NB4 (cell line): ENCODE data around the gene TFEB.
A peak's percentile ranks its signal among the peaks of the same experiment; 100 is the strongest.

Experiments
- DNase-seq: peaks from one replicate; pipeline ENCODE4 v3.0.0; 2010; ENCODE audit warnings: low read depth
- H3K4me3 ChIP-seq: one replicate; pipeline ENCODE4 v1.5.1; 2011; ENCODE audit warnings: mild to moderate bottlenecking, low read depth, low read length, moderate library complexity
- MYC ChIP-seq: IDR thresholded peaks from 2 replicates; pipeline ENCODE4 v1.6.1; 2011; ENCODE audit warnings: low read depth, low read length
- POLR2A ChIP-seq: IDR thresholded peaks from 2 replicates; pipeline ENCODE4 v1.6.1; 2011; ENCODE audit warnings: mild to moderate bottlenecking; ENCODE audit not compliant: insufficient read length; ENCODE audit errors: extremely low read depth
- TF ChIP-seq, protein P1 (sequence below): IDR thresholded peaks from one replicate; pipeline ENCODE4 v1.5.1; 2012; ENCODE audit warnings: low read depth, low read length
- TF ChIP-seq, protein P2 (sequence below): IDR thresholded peaks from 2 replicates; pipeline ENCODE4 v1.6.1; 2011; ENCODE audit warnings: low read depth, low read length

Gene TFEB

DNA sequence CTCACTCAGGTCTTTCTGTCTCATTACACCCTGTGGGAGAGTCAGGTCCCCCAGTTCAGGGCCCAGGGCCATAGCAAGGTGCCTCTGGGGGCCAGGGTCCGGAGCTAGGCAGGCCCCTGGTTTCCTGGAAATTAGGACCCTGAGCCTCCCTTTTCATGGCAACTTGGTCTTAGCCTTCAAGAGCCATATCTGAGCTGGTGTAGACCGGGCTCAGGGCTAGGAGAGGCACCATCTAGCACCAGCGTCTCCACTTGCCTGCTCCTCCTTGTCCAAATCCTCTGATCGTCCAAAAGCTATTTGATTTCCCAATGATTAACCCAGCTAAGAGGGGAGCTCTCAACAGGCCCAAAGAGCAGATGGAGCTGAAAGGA lies 91.5 kb downstream of the TFEB start:
- TF ChIP-seq MYC: no peak
- TF ChIP-seq POLR2A: no peak
- TF ChIP-seq, protein P1, sequence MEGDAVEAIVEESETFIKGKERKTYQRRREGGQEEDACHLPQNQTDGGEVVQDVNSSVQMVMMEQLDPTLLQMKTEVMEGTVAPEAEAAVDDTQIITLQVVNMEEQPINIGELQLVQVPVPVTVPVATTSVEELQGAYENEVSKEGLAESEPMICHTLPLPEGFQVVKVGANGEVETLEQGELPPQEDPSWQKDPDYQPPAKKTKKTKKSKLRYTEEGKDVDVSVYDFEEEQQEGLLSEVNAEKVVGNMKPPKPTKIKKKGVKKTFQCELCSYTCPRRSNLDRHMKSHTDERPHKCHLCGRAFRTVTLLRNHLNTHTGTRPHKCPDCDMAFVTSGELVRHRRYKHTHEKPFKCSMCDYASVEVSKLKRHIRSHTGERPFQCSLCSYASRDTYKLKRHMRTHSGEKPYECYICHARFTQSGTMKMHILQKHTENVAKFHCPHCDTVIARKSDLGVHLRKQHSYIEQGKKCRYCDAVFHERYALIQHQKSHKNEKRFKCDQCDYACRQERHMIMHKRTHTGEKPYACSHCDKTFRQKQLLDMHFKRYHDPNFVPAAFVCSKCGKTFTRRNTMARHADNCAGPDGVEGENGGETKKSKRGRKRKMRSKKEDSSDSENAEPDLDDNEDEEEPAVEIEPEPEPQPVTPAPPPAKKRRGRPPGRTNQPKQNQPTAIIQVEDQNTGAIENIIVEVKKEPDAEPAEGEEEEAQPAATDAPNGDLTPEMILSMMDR: no peak
- TF ChIP-seq, protein P2, sequence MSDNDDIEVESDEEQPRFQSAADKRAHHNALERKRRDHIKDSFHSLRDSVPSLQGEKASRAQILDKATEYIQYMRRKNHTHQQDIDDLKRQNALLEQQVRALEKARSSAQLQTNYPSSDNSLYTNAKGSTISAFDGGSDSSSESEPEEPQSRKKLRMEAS: no peak
- H3K4me3 ChIP-seq: no peak overlapping the region
- no peak for DNase-seq

DNA sequence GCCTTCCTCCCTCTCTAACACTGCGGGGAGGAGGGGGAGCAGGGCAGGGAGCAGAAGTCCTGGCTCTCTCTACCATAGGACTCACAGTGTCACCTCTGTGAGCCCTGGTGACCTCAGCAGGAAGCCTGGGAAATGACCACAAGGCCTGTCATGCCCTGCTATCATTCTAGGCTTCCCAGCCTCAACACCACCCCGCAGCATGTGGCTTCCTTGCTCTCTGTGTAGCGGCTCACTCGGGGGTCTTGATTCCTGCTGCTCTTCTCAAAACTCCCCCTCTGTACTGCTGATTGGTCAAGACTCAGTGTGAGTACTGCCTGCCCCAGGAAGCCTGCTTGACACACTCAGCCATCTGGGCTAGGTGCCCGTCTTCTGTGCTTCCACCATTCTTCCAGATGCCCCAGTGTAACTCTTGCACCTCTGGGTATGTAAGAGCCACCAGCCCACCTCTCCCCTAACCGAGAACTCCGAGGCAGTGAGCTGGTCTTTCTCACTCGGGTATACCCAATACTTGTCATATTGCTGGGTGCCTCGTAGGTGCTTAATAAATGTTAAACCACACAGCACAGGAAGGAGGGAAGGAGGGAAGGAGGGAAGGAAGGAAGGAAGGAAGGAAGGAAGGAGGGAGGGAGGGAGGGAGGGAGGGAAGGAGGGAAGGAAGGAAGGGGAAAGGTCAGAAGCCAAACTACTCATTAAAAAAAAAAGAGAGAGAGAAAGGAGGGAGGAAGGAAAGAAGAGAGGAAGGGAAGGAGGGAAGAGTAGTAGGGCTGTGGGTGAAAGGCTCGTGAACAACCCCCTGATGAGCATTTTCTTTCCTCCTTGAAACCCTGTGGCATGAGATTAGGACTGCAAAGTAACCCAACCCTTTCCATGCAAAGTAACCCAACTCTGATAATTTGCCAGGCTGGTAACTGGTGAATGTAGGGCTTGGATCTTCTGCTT lies 92.2 kb downstream of the TFEB start:
- no peak overlapping the region for H3K4me3 ChIP-seq
- TF ChIP-seq, protein P2: no peak
- TF ChIP-seq POLR2A: no peak
- TF ChIP-seq MYC: no peak
- TF ChIP-seq, protein P1: no peak
- DNase-seq: no peak

DNA sequence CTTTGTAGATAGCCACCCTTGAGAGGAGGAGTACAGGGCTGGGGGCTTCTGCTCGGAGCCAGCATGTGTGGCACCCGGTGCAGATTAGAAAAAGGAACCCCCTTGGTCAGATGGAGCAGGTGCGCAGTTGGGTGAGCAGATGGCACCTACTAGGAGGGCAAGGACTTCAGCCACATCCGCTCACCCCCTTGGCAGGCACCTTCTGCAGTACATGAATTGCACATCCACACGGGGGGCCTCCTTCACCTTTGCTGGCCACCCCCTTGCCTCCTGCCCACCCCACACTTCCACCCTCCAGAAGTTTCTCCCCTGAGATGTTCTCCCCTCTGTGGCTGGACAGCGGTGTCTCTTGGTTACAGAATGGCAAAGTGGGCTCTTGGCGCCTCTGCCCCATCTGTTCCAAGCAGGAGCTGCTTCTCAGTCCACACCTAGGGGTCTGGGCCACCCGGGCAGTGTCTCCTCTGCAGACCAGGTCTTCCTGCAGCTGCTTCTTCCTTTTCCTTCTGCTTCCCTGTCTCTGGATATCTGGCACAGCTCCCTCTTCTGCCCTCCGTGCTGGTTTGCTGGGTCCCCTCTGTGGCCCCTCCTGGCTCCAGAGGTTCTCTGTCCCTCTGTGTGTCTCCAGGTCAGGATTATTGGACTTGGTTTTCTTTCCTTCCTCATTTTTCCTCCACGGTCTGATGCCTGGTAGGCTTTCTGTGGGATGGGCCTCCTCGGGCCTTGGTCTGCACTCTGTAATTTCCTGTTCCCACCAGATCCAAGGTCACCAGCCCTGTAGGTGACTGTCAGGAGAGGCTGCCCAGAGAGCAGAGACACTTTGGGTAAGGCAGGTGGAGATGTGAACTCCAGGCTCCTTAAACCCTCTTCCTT lies 93.1 kb downstream of the TFEB start:
- DNase-seq: no peak
- no peak overlapping the region for H3K4me3 ChIP-seq
- TF ChIP-seq POLR2A (no peak), MYC (no peak)
- TF ChIP-seq, protein P1: no peak
- TF ChIP-seq, protein P2: no peak

DNA sequence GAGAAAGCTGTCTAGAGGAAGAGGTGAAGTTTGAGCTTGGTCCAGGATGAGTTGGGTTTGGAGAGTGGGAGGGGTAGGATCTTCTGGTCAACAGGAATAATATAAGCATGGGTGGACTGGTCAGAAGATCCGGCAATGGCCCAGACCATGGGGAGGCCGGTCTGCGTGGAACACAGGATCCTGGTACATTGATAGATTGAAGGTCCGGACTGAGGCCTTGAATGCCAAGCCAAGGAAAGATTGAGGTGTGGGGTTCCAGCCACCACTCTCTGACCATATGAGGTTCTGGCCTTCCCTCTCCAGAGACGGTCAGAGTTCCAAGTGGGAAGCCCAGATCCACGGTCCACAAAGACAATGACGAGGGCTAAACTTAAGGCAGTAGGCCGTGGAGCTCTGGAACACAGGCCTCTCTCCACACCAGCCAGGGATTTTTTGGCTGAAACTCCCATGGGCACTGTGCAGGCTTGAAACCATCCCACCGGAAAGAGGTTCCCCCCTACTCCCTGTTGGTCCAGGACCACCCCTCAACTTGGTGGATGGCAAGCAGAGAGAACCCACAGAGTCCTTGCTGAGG lies 94.0 kb downstream of the TFEB start:
- TF ChIP-seq MYC (no peak), POLR2A (no peak)
- TF ChIP-seq, protein P2: no peak
- TF ChIP-seq, protein P1: no peak
- H3K4me3 ChIP-seq: no peak overlapping the region
- DNase-seq: no peak

DNA sequence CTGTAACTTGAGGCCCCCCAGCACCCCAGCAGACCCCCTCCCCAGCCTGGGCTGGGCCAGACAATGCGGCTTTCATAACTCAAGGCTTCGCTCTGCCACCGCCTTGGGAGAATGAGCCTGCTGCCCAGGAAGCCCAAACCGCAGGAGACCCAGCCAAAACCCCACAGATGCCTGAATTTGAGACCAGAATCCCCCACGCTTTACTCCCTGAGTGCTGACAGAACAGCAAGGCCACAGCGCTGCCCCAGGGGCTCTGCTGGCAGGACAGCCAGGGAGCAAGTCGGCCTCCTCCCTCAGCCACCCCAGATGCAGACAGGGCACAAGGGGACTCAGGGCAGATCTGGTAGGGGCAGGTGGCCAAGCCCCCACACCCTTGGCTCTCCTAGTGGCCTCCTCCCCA lies 95.0 kb downstream of the TFEB start:
- no peak overlapping the region for H3K4me3 ChIP-seq
- TF ChIP-seq, protein P2: no peak
- DNase-seq: peak; percentile 53

DNA sequence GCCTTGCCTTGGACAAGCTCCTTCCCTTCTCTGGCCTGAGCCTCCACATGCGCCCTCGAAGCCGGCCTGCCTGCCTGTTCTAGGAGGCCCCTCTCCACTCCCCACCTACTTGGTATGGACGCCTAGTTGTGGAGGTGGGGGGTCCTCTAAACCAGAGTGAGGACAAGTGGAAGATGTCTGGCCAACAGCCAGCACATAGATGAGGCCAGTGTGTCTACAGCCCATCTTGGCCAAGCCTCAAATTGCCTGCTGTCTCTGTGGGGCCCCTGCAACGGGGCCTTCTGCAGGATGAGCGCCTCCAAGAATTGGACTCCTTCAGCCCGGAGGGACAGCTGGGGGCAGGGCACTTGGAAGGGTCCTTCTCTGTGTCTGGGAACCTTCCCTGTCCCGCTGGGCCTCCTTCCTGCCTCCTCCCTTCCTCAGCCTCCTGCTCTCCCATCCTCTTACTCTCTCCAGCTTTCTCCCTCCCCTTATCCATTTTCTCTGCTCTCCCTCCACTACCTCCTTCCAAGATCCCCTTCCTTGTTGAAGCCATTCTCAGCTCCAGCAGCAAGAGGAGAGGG lies 95.5 kb downstream of the TFEB start:
- TF ChIP-seq MYC: no peak
- TF ChIP-seq, protein P1: no peak
- TF ChIP-seq, protein P2: no peak
- TF ChIP-seq POLR2A: no peak
- DNase-seq: no peak
- no peak overlapping the region for H3K4me3 ChIP-seq
